HepG2 (cell line): ENCODE results near the gene HOXA9. TPM values are rescaled to one million over a fixed set of nuclear protein-coding genes. Genes with fewer than 3 reads are reported as not detected.

Experiments used
- ATF7-NPFF ChIP-seq: sonication (generic); formaldehyde crosslinking; IDR thresholded peaks from 2 replicates; pipeline ENCODE4 v1.8.1; 2023; ENCODE audit warnings: mild to moderate bottlenecking, low read depth, missing genetic modification reagents, moderate library complexity
- ATM ChIP-seq: fragments of 450-650 bp; IDR thresholded peaks from 2 replicates; pipeline ENCODE4 v1.7.1; 2017; ENCODE audit warnings: mild to moderate bottlenecking, borderline replicate concordance
- HBP1 ChIP-seq: IDR thresholded peaks from 2 replicates; pipeline ENCODE4 v1.6.1; 2016; ENCODE audit warnings: low read depth, control low read depth
- HNRNPUL1 ChIP-seq: fragments of 200-400 bp; formaldehyde crosslinking; IDR thresholded peaks from 2 replicates; pipeline ENCODE4 v1.6.1; 2017; ENCODE audit warnings: low read depth, mild to moderate bottlenecking, low read length, moderate library complexity
- KLF6 ChIP-seq: IDR thresholded peaks from 2 replicates; pipeline ENCODE4 v1.8.0; 2016; ENCODE audit warnings: missing biosample characterization, missing genetic modification reagents
- NKX3-1 ChIP-seq: sonication (generic); formaldehyde crosslinking; IDR thresholded peaks from 2 replicates; pipeline ENCODE4 v1.5.0; 2020; ENCODE audit warnings: missing genetic modification reagents
- RFX3 ChIP-seq: IDR thresholded peaks from 2 replicates; pipeline ENCODE4 v1.6.1; 2016; ENCODE audit warnings: missing biosample characterization, missing genetic modification reagents
- SIN3B ChIP-seq: fragments of 150-350 bp; IDR thresholded peaks from 2 replicates; pipeline ENCODE4 v1.6.1; 2014; ENCODE audit warnings: low read length
- TCF7L2 ChIP-seq: IDR thresholded peaks from 2 replicates; pipeline ENCODE4 v1.6.1; 2011; ENCODE audit warnings: mild to moderate bottlenecking, low read depth, low read length, moderate library complexity
- TGIF2 ChIP-seq: IDR thresholded peaks from 2 replicates; pipeline ENCODE4 v1.6.1; 2016; ENCODE audit warnings: control low read depth, missing compliant biosample characterization
- ZBTB14 ChIP-seq: sonication (generic); formaldehyde crosslinking; IDR thresholded peaks from 2 replicates; pipeline ENCODE4 v1.4.0; 2020; ENCODE audit warnings: missing genetic modification reagents
- ZBTB26 ChIP-seq: IDR thresholded peaks from 2 replicates; pipeline ENCODE4 v1.6.1; 2016; ENCODE audit warnings: missing compliant biosample characterization, missing genetic modification reagents, borderline replicate concordance
- ZNF235 ChIP-seq: sonication (generic); formaldehyde crosslinking; IDR thresholded peaks from 2 replicates; pipeline ENCODE4 v1.8.1; 2023; ENCODE audit warnings: mild to moderate bottlenecking, missing genetic modification reagents, borderline replicate concordance
- ZNF274 ChIP-seq: sonication (generic); formaldehyde crosslinking; IDR thresholded peaks from 2 replicates; pipeline ENCODE4 v1.5.1; 2020; ENCODE audit warnings: mild to moderate bottlenecking, missing genetic modification reagents
- ZNF441 ChIP-seq: sonication (generic); formaldehyde crosslinking; IDR thresholded peaks from 2 replicates; pipeline ENCODE4 v1.7.0; 2021; ENCODE audit warnings: missing genetic modification reagents, borderline replicate concordance
- ZNF512B ChIP-seq: sonication (generic); formaldehyde crosslinking; IDR thresholded peaks from 2 replicates; pipeline ENCODE4 v1.5.1; 2020; ENCODE audit warnings: missing genetic modification reagents, mild to moderate bottlenecking, borderline replicate concordance
- ZNF577 ChIP-seq: sonication (generic); formaldehyde crosslinking; IDR thresholded peaks from 2 replicates; pipeline ENCODE4 v1.4.0; 2020; ENCODE audit warnings: mild to moderate bottlenecking, low read depth, missing genetic modification reagents, borderline replicate concordance
- ZNF7 ChIP-seq: IDR thresholded peaks from 2 replicates; pipeline ENCODE4 v1.6.1; 2016; ENCODE audit warnings: missing biosample characterization, missing genetic modification reagents
- polyA plus RNA-seq, 8 experiments: library from polyadenylated mRNA; depleted of rRNA in 3 of 8; stranded (reverse) in 7 of 8; unstranded in 1 of 8; fragments of >200 nt; fragmentation: Illumina TruSeq in 4 of 8; extraction: Trizol in 4 of 8; gene quantifications; 2 replicates each; pipeline versions ENCODE4 v1.2.1 to v1.2.3, GENCODE V29; 2011 to 2016; ENCODE audit warnings: low read depth in 4 of 8, missing spikeins in 1 of 8, mixed read lengths in 1 of 8; ENCODE audit not compliant: insufficient read depth in 1 of 8
- total RNA-seq, 5 experiments: library from RNA; depleted of rRNA; stranded (reverse); fragments of >200 nt; fragmentation: Illumina TruSeq; extraction: Trizol; gene quantifications; 2 replicates each; pipeline ENCODE4 v1.2.3, GENCODE V29; 2016; ENCODE audit warnings: low read depth in 1 of 5
- TF ChIP-seq, protein P1 (sequence below): IDR thresholded peaks from 2 replicates; pipeline ENCODE4 v1.6.1; 2016

Gene HOXA9
- total and polyA plus RNA-seq, 2 of the 13 experiments (the other 11 are each of a cell fraction or from before 2014, with no cell fraction given): not detected

- TF ChIP-seq ZBTB26 (0 out of 2 replicates have a peak, but pooled peaks have one; percentile 19), ZNF512B (CRISPR knock-in tag) (no peak; the same call in 1 of the 2 replicates), KLF6 (CRISPR knock-in tag) (no peak; the same call in 1 of the 2 replicates), TGIF2 (CRISPR knock-in tag) (peak; percentile 26; the same call in 1 of the 2 replicates), NKX3-1 (CRISPR knock-in tag) (no peak), ZNF7 (CRISPR knock-in tag) (no peak), HNRNPUL1 (no peak), SIN3B (no peak), ATF7-NPFF (peak; percentile 49; the same call in 1 of the 2 replicates), ZBTB14 (peak; percentile 36; the same call in 1 of the 2 replicates), HBP1 (peak; percentile 80; the same call in 1 of the 2 replicates), ZNF274 (CRISPR knock-in tag) (peak; percentile 87; the same call in 1 of the 2 replicates), ZNF441 (CRISPR knock-in tag) (no peak), ZNF577 (no peak), ATM (no peak), RFX3 (no peak), TCF7L2 (no peak), ZNF235 (peak; percentile 32; the same call in 1 of the 2 replicates)
- TF ChIP-seq, protein P1, sequence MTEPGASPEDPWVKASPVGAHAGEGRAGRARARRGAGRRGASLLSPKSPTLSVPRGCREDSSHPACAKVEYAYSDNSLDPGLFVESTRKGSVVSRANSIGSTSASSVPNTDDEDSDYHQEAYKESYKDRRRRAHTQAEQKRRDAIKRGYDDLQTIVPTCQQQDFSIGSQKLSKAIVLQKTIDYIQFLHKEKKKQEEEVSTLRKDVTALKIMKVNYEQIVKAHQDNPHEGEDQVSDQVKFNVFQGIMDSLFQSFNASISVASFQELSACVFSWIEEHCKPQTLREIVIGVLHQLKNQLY (CRISPR knock-in tag): no peak
Observed at GRCh38 chr7:27130540-27131389, 34.6 kb downstream of the HOXA9 start, which contains the start of gene HOXA4 (continued).
